ENCODE measurements around the gene CDC25B.
"Not testable (repeated sequence)": the region's sequence is repeated elsewhere in the genome, so short reads cannot be mapped to it uniquely, and the experiment has no call there.

Gene CDC25B

DNA sequence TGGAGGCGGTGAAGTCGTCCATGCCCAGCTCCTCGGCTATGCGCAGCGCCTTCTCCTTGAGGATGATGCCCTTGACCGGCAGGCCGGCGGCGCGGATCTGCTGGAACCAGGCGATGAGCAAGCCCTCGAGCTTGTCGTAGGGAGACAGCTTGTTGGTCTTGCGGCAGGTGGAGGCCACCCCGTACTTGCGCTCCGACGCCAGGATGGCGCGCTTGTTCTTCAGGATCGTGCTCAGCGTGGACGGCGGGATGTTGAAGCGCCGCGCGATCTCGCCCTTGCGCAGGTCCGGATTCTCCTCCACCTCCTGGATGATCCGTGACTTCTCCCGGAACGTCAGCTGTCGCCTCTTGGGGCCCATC lies 10.0 kb upstream of the CDC25B start:
- DNase-seq = peak; percentile 75

DNA sequence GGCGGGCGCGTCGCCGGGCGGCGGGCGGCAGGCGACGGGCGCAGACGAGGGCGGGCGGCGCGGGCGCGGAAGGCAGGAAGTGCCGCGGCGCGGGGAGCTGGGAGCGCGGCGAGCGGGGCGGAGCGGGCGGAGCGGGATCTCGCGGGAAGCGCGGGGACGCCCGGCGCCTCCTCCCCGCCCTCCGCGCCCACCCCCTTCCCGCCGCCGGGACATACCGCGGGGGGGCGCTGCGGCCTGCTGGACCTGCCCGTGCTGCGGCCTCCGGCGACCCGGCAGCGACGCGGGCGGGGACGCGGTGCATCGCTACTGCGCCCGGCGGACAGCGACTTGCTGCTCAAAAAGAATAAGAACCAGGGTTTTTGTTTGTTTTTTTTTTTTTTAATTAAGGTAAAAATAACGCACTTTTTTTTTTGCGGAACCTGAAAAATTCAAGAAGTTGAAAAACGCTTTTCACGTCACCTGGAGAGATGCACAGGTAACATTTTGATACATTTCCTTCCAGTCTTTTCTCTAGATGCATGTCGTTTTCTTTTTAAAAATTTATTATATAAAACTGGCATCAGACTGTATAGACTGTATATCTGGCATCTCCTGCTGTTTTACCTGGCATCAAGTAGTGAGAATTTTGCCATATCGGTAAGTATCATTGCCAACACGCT lies 9.3 kb upstream of the CDC25B start, which contains the start of gene CENPB:
CENPB (minus strand) TSS at position 76 of the 659 bp plus-strand sequence. CDS start 257 bp downstream, outside the sequence.
- DNase-seq = peak; percentile 95

DNA sequence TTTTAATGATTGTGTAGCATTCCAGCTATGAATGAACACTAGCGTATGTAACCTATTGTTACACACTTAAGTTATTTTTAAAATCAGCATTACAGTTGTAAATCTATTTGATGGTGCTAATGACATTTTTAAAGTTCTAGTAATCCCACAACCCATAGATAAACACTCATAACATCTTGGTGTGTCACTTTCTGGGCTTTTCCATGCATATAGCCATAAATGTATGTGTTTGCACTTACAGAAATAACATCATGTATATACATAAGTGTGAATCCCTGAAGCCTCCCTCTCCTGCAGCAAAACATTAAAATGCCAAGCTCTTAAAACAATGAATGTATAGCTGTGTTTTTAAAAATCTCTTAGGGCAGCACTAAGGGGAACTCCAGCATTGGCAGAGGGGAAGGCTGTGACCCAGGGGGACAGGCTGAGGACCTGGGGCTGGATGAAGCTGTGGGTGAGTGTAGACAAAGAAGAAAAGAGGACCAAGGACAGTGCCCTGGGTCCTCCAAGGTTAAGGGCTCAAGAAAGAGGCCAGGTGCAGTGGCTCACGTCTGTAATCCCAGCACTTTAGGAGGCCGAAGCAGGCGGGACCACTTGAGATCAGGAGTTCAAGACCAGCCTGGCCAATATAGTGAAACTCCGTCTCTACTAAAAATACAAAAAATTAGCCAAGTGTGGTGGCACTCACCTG lies 8.6 kb upstream of the CDC25B start:
- no peak for DNase-seq

DNA sequence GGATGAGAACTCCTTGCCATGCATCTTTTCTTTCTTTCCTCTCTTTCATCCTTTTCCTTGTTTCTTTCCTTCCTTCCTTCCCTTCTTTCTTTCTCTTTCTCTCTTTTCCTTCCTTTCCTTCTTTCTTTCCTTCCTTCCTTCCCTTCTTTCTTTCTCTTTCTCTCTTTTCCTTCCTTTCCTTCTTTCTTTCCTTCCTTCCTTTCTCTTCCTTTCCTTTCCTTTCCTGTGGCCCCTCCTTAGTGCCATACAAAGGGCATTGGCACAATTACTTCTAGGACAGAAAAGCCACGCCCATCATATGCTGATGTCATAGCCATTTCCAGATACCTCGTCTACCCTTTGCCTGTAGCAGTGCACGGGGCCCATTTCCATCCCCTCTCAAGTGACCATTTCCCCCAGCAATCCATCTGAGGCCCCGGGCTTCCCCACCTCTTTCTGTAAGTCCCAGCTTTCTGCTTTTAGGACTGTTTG lies 7.4 kb upstream of the CDC25B start:
- no peak for DNase-seq

DNA sequence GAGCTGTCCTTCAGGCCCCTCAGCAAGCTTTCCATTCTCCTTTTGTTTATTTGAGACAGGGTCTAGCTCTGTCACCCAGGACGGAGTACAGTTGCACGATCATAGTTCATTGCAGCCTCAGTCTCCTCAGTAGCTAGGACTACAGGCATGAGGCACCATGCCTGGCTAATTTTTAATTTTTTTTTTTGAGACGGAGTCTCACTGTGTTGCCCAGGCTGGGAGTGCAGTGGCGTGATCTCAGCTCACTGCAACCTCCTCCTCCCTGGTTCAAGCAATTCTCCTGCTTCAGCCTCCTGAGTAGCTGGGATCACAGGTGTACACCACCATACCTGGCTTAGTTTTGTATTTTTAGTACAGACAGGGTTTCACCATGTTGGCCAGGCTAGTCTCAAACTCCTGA lies 6.9 kb upstream of the CDC25B start:
- DNase-seq = not testable (repeated sequence)

DNA sequence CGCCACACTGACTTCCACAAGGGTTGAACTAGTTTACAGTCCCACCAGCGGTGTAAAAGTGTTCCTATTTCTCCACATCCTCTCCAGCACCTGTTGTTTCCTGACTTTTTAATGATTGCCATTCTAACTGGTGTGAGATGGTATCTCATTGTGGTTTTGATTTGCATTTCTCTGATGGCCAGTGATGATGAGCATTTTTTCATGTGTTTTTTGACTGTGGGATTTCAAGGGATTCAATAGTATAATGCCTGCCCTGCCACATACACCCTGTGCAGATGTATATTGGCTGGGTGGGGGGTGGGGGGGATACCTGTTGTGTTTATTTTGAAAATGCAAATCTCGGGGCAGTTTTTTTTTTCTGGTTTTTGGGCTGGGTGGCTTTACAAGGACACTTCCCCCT lies 1.9 kb upstream of the CDC25B start:
- DNase-seq = not testable (repeated sequence)

DNA sequence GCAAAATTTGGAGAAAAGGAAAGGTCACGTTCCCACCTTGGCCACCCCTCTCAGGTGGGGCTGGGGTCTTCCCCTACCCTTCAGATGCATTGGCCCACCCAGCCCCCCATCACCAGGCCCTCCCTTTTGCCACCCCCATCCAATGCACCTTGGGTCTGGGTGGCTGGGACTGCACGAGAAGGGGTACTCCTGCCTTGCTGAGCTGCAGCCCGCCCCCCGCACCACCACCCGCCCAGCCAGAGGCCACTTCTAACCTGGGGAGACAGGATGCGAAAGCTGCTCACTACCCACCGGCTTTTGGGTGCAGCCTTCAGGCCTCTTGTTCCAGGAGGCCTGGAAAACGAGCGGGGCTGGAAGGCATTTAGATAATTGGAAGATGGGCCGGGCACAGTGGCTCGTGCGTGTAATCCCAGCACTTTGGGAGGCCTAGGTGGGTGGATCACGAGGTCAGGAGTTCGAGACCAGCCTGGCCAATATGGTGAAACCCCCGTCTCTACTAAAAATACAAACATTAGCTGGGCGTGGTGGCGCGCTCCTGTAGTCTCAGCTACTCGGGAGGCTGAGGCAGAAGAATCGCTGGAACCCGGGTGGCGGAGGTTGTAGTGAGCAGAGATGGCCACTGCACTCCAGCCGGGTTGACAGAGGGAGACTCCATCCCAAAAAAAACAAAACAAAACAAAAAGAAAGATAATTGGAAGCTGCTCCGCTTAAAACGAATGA lies 1.2 kb upstream of the CDC25B start:
- DNase-seq = no peak

DNA sequence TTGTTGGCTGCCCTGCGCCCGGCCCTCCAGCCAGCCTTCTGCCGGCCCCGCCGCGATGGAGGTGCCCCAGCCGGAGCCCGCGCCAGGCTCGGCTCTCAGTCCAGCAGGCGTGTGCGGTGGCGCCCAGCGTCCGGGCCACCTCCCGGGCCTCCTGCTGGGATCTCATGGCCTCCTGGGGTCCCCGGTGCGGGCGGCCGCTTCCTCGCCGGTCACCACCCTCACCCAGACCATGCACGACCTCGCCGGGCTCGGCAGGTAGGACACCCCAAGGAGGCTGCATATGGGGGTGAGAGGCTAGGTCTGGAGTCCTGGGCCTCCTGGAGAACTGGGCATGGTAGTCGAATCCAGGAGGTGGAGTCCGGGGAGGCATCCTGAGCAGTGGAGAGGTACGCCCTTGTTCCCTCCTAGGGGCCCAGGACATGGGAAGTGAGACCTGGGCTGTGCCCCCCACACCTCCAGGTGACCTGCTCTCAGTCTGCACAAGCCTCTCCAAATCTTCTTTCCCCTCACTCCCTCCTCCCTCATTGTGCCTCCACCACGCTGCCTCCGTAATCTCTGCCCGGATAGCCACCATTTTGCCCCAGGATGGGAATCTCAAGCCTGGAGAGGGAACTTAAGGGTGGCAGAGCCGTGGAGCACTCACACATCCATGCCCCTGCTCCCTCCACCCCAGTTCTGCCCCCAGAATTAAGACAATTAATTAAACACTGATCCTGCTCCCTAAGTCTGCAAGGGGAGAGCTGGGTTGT lies 541 bp downstream of the CDC25B start:
- DNase-seq = no peak

DNA sequence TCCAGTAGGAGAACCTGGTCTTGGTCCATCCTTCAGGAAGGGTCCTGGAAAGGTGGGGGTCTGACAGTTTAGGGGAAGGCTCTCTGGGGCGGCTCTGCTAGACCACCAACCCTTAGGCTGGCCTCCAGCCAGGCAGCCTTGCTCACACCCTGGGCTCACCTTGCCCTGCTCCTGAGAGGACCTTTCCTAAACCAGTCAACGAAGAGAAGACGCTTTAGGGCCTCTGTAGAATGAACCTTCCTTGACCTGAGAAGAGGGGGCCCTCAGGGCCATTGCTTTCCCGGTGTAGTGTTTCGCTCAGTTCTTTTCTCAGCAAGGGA lies 1.1 kb downstream of the CDC25B start:
- DNase-seq = no peak

DNA sequence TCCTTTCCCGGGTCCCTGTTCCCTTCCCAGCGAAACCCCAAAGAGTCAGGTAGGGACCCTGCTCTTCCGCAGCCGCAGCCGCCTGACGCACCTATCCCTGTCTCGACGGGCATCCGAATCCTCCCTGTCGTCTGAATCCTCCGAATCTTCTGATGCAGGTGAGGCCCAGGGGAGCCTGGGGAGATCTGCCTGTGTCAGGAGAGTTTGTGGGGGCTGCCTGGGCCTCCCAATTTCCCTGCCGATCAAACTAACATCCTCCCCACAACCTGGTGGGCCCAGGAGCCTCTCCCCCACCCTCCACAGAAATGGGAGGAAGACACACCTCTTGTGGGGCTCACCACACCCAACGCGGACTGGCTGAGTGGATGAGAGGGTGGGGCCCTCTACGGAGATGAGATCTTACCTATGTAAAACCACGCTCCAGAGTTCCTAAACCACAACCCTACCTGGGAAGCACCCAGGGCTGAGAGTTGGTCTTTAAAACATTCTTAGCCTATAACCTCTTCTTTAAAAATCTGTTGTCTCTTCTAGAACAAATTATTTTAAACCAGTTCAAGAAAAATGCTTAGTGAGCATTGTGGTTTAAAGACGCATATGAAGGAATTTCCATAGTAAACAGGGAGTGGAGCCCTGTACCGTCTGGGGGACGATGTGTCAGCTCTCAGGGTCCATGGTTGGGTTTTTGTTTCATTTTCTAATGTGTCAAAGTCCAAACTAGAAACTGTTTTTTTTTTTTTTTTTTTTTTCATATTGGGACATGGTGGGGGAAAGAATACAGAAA lies 1.7 kb downstream of the CDC25B start:
- DNase-seq = no peak

DNA sequence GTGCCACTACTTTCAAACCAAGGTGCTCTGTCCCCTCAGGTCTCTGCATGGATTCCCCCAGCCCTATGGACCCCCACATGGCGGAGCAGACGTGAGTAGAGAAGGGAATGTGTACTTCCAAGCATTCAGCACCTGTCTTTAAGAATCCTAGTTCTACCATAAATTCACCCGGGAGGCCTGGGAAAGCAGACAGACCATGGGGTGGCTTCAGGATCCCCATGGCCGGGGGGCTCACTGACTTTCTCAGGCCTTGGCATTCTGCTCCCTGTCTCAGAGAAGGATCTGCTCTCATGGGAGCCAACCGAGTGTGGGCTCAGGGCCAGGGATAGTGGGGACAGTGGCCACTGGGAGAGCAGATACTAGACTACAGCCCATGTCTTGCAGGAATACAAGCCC lies 2.3 kb downstream of the CDC25B start:
- DNase-seq = no peak

DNA sequence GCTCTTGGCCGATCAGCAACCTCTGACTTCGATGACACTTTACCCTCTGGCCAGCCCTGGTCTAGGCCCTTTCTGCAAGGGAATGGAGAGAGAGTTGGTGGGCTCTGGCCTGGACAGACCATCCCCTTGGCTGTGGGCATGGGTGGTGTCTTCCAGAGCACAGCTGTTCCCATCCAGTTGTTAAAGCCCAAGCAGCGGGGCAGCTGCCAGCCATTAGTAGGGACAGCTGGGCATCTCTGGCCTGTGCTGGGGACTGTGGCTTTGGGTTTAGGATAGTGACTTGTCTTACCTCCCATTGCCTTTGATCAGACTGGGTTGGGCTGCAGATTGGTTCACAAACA lies 2.8 kb downstream of the CDC25B start:
- DNase-seq = peak; percentile 63

DNA sequence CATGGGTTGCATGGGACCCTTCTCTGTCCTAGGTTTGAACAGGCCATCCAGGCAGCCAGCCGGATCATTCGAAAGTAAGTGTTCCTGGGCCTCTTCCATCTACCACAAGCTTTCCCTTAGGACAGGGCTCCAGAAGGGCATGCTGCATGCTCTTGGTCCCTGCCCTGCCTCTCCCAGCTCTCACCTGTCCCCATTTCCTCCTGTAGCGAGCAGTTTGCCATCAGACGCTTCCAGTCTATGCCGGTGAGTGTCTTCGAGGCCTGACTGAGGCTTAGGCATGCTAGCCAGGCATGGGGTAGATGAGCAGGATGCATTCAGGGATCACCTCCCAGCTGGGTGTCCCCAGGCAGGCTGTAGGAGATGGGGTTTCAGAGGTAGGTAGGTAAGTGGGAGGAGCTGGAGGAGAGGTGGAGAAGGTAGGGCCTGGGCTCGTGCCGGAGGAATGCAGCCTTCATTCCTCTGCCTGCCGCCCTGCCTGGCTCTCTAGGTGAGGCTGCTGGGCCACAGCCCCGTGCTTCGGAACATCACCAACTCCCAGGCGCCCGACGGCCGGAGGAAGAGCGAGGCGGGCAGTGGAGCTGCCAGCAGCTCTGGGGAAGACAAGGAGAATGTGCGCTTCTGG lies 4.3 kb downstream of the CDC25B start:
- DNase-seq = no peak

DNA sequence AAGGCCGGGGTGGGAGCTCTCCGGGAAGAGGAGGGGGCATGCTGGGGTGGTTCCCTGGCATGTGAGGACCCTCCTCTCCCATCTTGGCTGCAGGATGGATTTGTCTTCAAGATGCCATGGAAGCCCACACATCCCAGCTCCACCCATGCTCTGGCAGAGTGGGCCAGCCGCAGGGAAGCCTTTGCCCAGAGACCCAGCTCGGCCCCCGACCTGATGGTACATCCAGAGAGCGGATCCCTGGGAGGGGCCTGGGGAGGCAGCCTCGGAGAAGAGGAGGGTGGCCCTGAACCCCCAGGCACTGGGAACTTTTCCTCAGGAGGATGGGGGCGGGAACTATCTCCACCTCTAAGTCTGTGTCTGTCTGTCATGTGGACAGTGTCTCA lies 4.8 kb downstream of the CDC25B start:
- DNase-seq = no peak

DNA sequence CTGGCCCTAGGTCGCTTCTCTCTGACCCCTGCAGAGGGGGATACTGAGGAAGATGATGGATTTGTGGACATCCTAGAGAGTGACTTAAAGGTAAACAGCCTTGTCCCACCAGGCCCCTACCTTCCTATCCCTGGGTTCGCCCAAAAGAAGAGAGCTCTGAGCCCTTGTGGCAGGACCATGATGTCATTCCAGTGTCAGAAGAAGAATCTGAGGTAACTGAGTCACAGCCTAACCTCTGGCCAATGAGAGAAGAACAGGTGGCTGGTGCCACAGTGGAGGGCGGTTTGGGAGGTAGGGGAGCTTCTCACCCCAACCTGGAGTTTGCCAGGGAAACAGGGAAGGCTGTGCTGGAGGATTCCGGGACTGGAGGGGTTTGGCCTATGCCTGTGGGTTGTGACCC lies 5.2 kb downstream of the CDC25B start:
- DNase-seq = no peak

DNA sequence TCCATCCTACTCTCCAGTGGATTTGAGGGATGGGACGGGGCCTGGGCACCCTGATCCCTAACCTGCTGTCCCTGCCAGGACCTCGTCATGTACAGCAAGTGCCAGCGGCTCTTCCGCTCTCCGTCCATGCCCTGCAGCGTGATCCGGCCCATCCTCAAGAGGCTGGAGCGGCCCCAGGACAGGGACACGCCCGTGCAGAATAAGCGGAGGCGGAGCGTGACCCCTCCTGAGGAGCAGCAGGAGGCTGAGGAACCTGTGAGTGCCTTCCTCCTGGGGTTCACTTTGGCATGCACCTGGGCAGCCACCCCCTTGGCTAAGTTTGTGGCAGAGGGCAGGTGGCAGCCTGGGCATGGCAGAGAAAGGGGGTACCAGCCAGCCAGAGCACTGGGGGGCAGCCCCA lies 5.7 kb downstream of the CDC25B start:
- DNase-seq = no peak

DNA sequence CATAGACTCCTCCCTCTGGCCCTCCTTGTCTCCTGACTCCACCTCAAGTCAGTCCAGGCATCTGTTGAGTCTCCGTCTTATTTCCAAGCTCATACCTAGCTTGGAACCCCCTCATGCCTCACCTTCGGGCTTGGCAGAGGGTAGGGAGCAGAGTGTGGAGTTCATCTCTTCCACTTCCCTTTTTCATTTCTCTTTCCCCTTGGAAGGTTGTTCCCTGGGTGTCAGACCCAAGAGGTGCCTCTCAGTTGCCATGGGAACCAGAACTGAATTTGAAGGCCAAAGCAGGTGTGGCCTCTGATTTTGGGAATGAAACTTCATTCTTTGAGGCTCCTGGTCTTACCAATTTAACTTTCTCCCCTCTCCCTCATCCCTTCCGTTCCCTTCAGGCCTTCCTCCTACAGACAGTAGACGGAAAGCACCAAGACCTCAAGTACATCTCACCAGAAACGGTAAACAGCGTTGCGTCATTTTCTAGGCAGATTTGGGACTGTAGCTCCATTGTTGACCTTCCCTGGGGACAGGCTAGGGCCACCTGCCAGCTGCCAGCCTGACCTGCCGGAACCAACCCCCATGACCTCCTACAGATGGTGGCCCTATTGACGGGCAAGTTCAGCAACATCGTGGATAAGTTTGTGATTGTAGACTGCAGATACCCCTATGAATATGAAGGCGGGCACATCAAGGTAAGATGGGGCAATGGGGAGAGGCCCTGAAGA lies 6.6 kb downstream of the CDC25B start:
- no peak for DNase-seq

DNA sequence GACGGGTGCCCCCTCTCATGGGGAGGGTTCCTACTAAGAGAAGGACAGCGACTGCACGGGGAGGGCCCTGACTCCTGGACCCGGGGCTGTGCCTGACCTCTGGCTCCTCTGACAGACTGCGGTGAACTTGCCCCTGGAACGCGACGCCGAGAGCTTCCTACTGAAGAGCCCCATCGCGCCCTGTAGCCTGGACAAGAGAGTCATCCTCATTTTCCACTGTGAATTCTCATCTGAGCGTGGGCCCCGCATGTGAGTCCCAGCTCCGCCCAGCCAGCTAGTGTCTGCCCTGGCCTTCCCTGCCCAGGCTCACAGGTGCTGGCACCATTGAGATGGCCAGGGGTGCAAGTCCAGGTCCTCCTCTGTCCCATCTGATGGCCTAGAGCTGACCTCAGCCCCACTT lies 7.2 kb downstream of the CDC25B start:
- no peak for DNase-seq

DNA sequence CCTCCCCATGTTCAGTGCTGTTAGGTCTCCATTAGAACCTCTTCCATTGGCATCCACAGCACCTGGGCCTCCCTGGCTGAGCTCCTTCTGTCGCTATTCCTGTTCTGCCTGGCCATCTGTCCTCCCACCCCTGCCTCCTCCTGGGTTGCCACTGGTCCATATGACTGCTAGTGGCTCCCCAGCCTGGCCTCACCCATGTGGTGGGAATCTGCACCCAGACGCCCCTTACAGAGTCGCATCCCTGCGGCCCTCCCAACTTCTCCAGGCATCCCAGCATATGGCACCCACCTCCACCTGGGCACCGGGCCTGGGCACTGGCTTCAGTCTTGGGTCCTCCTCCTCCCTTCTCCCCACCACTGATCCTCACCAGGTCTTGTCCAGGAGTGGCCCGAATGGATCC lies 7.7 kb downstream of the CDC25B start:
- no peak for DNase-seq

DNA sequence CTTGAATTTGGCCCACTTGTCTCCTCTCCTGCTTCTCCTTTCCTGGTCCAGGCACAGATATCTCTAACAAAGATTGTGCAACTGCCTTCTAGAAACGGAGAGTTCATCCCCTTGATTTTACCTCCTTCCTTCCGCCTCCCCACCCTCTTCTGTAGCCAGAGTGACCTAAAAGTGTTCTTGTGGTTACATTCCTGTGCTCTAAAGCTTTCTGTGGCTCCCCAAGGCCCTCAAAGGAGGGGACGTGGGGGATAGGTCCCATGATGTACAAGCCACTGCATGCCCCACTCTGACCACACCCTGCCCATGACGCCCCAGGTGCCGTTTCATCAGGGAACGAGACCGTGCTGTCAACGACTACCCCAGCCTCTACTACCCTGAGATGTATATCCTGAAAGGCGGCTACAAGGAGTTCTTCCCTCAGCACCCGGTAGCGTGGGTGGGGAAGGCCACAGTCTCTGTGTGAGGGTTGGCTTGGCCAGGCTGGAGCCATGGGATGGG lies 8.2 kb downstream of the CDC25B start:
- DNase-seq = no peak

DNA sequence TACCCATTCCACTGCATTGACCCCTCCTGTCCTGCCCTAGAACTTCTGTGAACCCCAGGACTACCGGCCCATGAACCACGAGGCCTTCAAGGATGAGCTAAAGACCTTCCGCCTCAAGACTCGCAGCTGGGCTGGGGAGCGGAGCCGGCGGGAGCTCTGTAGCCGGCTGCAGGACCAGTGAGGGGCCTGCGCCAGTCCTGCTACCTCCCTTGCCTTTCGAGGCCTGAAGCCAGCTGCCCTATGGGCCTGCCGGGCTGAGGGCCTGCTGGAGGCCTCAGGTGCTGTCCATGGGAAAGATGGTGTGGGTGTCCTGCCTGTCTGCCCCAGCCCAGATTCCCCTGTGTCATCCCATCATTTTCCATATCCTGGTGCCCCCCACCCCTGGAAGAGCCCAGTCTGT lies 8.7 kb downstream of the CDC25B start:
- DNase-seq = no peak

Measured in right forelimb (tissue), 1 donor.